Measurements from ENCODE around the gene FAM240B.

DNA sequence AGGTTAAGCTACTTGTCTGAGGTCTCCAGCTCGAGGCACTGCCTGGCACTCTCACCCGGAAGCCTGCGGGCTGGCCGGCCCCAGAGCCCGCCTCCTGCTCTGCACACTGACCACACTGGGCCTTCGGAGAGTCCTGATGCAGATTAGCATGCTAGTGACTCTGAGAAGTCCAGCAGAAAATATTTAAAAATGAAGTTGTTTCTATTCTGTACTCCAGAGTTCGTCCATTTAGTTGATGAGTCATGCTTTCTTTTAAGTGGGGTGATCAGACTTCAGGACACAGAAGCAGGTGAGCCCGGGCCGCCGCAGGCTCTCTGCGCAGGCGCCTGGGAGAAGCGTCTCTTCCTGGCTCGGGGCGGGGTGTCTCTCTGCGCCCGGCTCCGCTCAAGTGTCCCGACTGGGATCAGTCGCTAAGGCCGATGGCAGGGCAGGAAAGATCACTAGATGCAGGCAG lies 32.5 kb downstream of the FAM240B start:
- TF ChIP-seq EP300 (IDR thresholded peaks at IDR 0.05) (no peak), POLR2A (IDR thresholded peaks at IDR 0.05; ENCODE audit: low read depth) (no peak), POLR2AphosphoS5 (IDR thresholded peaks at IDR 0.05) (no peak)
- TF ChIP-seq, protein P1, sequence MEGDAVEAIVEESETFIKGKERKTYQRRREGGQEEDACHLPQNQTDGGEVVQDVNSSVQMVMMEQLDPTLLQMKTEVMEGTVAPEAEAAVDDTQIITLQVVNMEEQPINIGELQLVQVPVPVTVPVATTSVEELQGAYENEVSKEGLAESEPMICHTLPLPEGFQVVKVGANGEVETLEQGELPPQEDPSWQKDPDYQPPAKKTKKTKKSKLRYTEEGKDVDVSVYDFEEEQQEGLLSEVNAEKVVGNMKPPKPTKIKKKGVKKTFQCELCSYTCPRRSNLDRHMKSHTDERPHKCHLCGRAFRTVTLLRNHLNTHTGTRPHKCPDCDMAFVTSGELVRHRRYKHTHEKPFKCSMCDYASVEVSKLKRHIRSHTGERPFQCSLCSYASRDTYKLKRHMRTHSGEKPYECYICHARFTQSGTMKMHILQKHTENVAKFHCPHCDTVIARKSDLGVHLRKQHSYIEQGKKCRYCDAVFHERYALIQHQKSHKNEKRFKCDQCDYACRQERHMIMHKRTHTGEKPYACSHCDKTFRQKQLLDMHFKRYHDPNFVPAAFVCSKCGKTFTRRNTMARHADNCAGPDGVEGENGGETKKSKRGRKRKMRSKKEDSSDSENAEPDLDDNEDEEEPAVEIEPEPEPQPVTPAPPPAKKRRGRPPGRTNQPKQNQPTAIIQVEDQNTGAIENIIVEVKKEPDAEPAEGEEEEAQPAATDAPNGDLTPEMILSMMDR (IDR thresholded peaks at IDR 0.05) = no peak
